Erythroblast (primary cell): ENCODE data around the gene TERF2IP.

Experiments
- GATA1 ChIP-seq: IDR thresholded peaks from 2 replicates; pipeline ENCODE4 v1.6.1; 2011; ENCODE audit warnings: low read depth, mild to moderate bottlenecking, control low read depth, low read length, moderate library complexity
- POLR2A ChIP-seq: IDR thresholded peaks from 2 replicates; pipeline ENCODE4 v1.6.1; 2011; ENCODE audit warnings: mild to moderate bottlenecking, low read length

- TF ChIP-seq POLR2A (no peak), GATA1 (no peak)
Observed at GRCh38 chr16:75695708-75696107, 48.1 kb downstream of the TERF2IP start.
